Thoracic aorta (tissue), 2 donors: ENCODE data around the gene UPK1A. TPM values are rescaled to one million over a fixed set of nuclear protein-coding genes. Genes with fewer than 3 reads are reported as not detected.

Source experiments
- ATAC-seq: fragments of 150-250 bp; one replicate; pipeline ENCODE4 v1.8.0; 2017; ENCODE audit warnings: low read depth; ENCODE audit not compliant: insufficient number of reproducible peaks, low FRiP score
- DNase-seq: peaks from one replicate; pipeline ENCODE4 v3.0.0-alpha.2; 2020; ENCODE audit warnings: low spot score
- H3K27ac ChIP-seq, 2 donors: fragments of 200-600 bp; sonication (generic); 1 replicate in 1 of 2; 2 replicates in 1 of 2; pipeline ENCODE4 v1.5.1; 2016; ENCODE audit warnings: mild to moderate bottlenecking in 2 of 2, moderate library complexity in 2 of 2
- H3K27me3 ChIP-seq: fragments of 200-600 bp; sonication (generic); replicated peaks from 2 replicates; pipeline ENCODE4 v1.6.0; 2016; ENCODE audit warnings: mild to moderate bottlenecking; ENCODE audit not compliant: insufficient read depth
- H3K36me3 ChIP-seq: fragments of 200-600 bp; sonication (generic); one replicate; pipeline ENCODE4 v1.5.1; 2016
- H3K4me1 ChIP-seq, 2 donors: fragments of 200-600 bp; sonication (generic); 1 replicate in 1 of 2; 2 replicates in 1 of 2; pipeline versions ENCODE4 v1.5.1 to v1.6.0; 2016; ENCODE audit warnings: low read depth in 2 of 2, mild to moderate bottlenecking in 1 of 2; ENCODE audit not compliant: control insufficient read depth in 1 of 2
- H3K4me3 ChIP-seq: fragments of 200-600 bp; sonication (generic); 2 replicates; pipeline ENCODE4 v1.5.1; 2016; ENCODE audit warnings: mild to moderate bottlenecking
- H3K9me3 ChIP-seq: fragments of 200-600 bp; sonication (generic); 2 replicates; pipeline ENCODE4 v1.5.1; 2016
- CTCF ChIP-seq: fragments of 200-600 bp; sonication (generic); IDR thresholded peaks from one replicate; pipeline ENCODE4 v1.5.1; 2019; ENCODE audit warnings: antibody characterized with exemption
- total RNA-seq, 2 donors: library from RNA; depleted of rRNA; stranded (reverse); fragments of >200 nt; gene quantifications; one replicate each; pipeline versions ENCODE4 v1.1.0 to v1.2.3, GENCODE V29; 2016

The UPK1A gene
- total RNA-seq, 2 donors from 2014 or later = not detected

GRCh38 chr19:35641515-35642151, 24.7 kb upstream of the UPK1A start, which contains the start of gene ETV2:
Gene ETV2 (plus strand): TSS chr19:35641745. CDS start chr19:35642461, 716 bp downstream.
- H3K4me3 ChIP-seq = no peak within 1 kb of the TSS
- H3K27ac ChIP-seq = no peak within 1 kb of the TSS
- no peaks in the 10 kb centered on the region for H3K27me3 ChIP-seq
- ATAC-seq (no peak), DNase-seq (no peak)
- TF ChIP-seq CTCF = no peak
- no peaks in the 10 kb centered on the region for H3K9me3 ChIP-seq
- H3K4me1 ChIP-seq = peaks cover 0 to 13% of the 10 kb centered on the region in 2 donors
- H3K36me3 ChIP-seq = peaks cover 15% of the 10 kb centered on the region

GRCh38 chr19:35642312-35642711, 24.0 kb upstream of the UPK1A start:
- ATAC-seq (no peak), DNase-seq (no peak)
- Histone ChIP-seq H3K27ac (no peak overlapping the region), H3K27me3 (no peaks in the 10 kb centered on the region), H3K36me3 (peaks cover 9% of the 10 kb centered on the region), H3K9me3 (no peaks in the 10 kb centered on the region), H3K4me1 (peaks cover 0 to 14% of the 10 kb centered on the region in 2 donors), H3K4me3 (no peak overlapping the region)
- TF ChIP-seq CTCF = no peak

GRCh38 chr19:35642798-35643254, 23.5 kb upstream of the UPK1A start:
- Histone ChIP-seq H3K4me3 (peak overlapping the region; percentile 86), H3K9me3 (no peaks in the 10 kb centered on the region), H3K36me3 (peaks cover 4% of the 10 kb centered on the region), H3K4me1 (peaks cover 4 to 19% of the 10 kb centered on the region in 2 donors), H3K27ac (peak overlapping the region; percentile 76 to 88), H3K27me3 (no peaks in the 10 kb centered on the region)
- no peak for TF ChIP-seq CTCF
- ATAC-seq (no peak), DNase-seq (no peak)

GRCh38 chr19:35643255-35644205, 22.8 kb upstream of the UPK1A start:
- ATAC-seq (no peak), DNase-seq (no peak)
- Histone ChIP-seq H3K27me3 (no peaks in the 10 kb centered on the region), H3K4me3 (peak overlapping the region; percentile 86), H3K36me3 (no peaks in the 10 kb centered on the region), H3K27ac (peak overlapping the region; percentile 76 to 88), H3K9me3 (no peaks in the 10 kb centered on the region), H3K4me1 (peaks cover 4 to 19% of the 10 kb centered on the region in 2 donors)
- no peak for TF ChIP-seq CTCF
